DMS 273 (cell line): Measurements from ENCODE around the gene STOML1.
"Not testable (repeated sequence)": the region's sequence is repeated elsewhere in the genome, so short reads cannot be mapped to it uniquely, and the experiment has no call there.

Source experiments
- DNase-seq: peaks from one replicate; lab custom pipeline; 2025; ENCODE audit not compliant: unreplicated experiment; lab: John Stamatoyannopoulos, UW

STOML1 gene

GRCh38 chr15:73965758-73966113 lies 26.4 kb downstream of the STOML1 start:
- no peak for DNase-seq

- no peak for DNase-seq
Measured at GRCh38 chr15:73965094-73965757, 26.9 kb downstream of the STOML1 start.

- peak; percentile 84 for DNase-seq
Measured at GRCh38 chr15:73964736-73965093, 27.4 kb downstream of the STOML1 start.

- no peak for DNase-seq
Measured at GRCh38 chr15:73962433-73962832, 29.7 kb downstream of the STOML1 start.

GRCh38 chr15:73960472-73961070 lies 31.5 kb downstream of the STOML1 start:
- not testable (repeated sequence) for DNase-seq

GRCh38 chr15:73959801-73960200 lies 32.3 kb downstream of the STOML1 start:
- no peak for DNase-seq

- peak; percentile 91 for DNase-seq
Measured at GRCh38 chr15:73959012-73959581, 33.0 kb downstream of the STOML1 start.

GRCh38 chr15:73957785-73958184 lies 34.3 kb downstream of the STOML1 start:
- no peak for DNase-seq

- no peak for DNase-seq
Measured at GRCh38 chr15:73957276-73957675, 34.8 kb downstream of the STOML1 start.

GRCh38 chr15:73956743-73957135 lies 35.4 kb downstream of the STOML1 start:
- no peak for DNase-seq

GRCh38 chr15:73955861-73956742 lies 36.0 kb downstream of the STOML1 start:
- no peak for DNase-seq

GRCh38 chr15:73955326-73955725 lies 36.8 kb downstream of the STOML1 start:
- DNase-seq: no peak

- DNase-seq: no peak
Measured at GRCh38 chr15:73954188-73955145, 37.6 kb downstream of the STOML1 start.

GRCh38 chr15:73952913-73953750 lies 39.0 kb downstream of the STOML1 start:
- no peak for DNase-seq

- no peak for DNase-seq
Measured at GRCh38 chr15:73952171-73952912, 39.8 kb downstream of the STOML1 start.

- DNase-seq: peak; percentile 60
Measured at GRCh38 chr15:73951601-73952000, 40.5 kb downstream of the STOML1 start.

- peak; percentile 95 for DNase-seq
Measured at GRCh38 chr15:73950831-73951561, 41.1 kb downstream of the STOML1 start.

GRCh38 chr15:73950479-73950830 lies 41.6 kb downstream of the STOML1 start:
- DNase-seq: no peak
